ENCODE results near the gene DNHD1.

Gene DNHD1

GRCh38 chr11:6616596-6617250 is 119.6 kb downstream of the DNHD1 start:
- Histone ChIP-seq H3K9ac (ENCODE audit: low read depth, low read length) (no peak overlapping the region), H3K9me3 (ENCODE audit: insufficient read depth, low read depth, low read length) (no peaks in the 10 kb centered on the region), H3K36me3 (ENCODE audit: insufficient read depth, low read length) (peaks cover 18% of the 10 kb centered on the region), H3K4me1 (ENCODE audit: insufficient read depth, low read length) (peaks cover 25% of the 10 kb centered on the region), H3K27ac (ENCODE audit: low read depth, low read length) (no peak overlapping the region), H3K4me3 (ENCODE audit: low read length) (no peak overlapping the region), H3K27me3 (ENCODE audit: insufficient read depth, low read length) (no peaks in the 10 kb centered on the region)
- 93% methylated on average over 14 of the region's 14 CpGs for WGBS

DNA sequence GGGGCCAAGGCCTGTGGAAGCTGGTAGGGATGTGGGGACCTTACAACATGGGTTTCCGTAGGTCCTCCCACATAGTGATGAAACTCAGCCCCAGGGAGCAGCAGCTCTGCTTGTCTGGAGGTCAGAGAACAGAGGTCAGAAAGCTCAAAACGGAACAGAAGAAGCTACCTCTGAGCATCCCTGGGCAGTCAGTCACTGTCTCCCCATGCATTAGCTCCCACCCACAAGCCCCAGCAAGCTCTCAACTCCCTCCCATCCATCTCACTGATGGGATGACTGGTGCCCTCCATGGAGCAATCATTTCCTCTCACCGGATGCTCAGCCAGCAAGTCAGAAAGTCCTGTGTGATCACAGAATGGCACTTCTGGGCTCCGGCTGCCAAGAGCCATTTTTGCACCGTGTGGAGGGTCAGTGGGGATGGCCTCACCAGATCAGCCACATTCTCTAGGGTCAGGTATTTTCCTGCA is 120.3 kb downstream of the DNHD1 start:
- H3K4me3 ChIP-seq (ENCODE audit: low read length) = no peak overlapping the region
- H3K4me1 ChIP-seq (ENCODE audit: insufficient read depth, low read length) = peaks cover 25% of the 10 kb centered on the region
- peaks cover 18% of the 10 kb centered on the region for H3K36me3 ChIP-seq (ENCODE audit: insufficient read depth, low read length)
- no peaks in the 10 kb centered on the region for H3K9me3 ChIP-seq (ENCODE audit: insufficient read depth, low read depth, low read length)
- no peak overlapping the region for H3K9ac ChIP-seq (ENCODE audit: low read depth, low read length)
- no peak overlapping the region for H3K27ac ChIP-seq (ENCODE audit: low read depth, low read length)
- 90% methylated on average over 5 of the region's 5 CpGs for WGBS
- H3K27me3 ChIP-seq (ENCODE audit: insufficient read depth, low read length) = no peaks in the 10 kb centered on the region

- Histone ChIP-seq H3K27me3 (ENCODE audit: insufficient read depth, low read length) (no peaks in the 10 kb centered on the region), H3K4me3 (ENCODE audit: low read length) (peak overlapping the region; percentile 84), H3K36me3 (ENCODE audit: insufficient read depth, low read length) (peaks cover 18% of the 10 kb centered on the region), H3K4me1 (ENCODE audit: insufficient read depth, low read length) (peaks cover 20% of the 10 kb centered on the region), H3K9me3 (ENCODE audit: insufficient read depth, low read depth, low read length) (no peaks in the 10 kb centered on the region), H3K9ac (ENCODE audit: low read depth, low read length) (peak overlapping the region; percentile 78), H3K27ac (ENCODE audit: low read depth, low read length) (no peak overlapping the region)
- WGBS = 51% methylated on average over 15 of the region's 15 CpGs
These were observed 121.3 kb downstream of the DNHD1 start for GRCh38 chr11:6618117-6619003.

DNA sequence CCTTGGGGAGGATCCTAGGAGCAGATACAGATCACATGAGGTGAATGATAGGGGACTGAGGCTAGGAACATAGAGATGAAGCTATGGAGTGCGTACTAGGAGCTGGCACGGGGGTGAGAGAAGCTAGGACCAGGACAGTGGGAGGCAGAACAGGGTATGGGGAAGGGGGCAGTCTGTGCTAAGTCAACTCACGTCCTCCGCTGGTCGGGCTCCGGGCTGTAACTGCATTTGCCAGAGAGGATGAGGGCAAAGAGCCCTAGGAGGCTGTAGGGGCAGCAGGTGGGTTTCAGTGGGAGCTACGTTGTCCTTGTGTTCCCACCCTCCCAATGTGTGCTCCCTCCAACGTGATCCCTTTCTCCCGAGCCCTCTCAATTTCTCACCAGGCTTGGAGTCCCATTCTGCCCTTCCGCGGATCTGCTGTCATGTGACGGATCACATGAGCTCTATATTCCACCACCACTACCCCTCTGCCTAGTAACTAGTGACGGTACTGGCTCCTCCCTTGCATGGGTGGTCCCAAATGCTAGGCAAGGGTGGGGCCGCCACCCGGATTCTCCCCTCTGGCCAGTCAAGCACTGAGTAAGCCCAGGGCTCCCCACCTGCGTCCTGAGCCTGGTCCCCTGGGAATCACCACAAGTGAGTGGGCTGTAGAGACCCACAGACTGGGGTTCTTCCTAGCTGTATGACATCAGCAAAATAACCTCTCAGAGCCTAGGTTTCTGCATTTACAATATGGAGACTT is 122.1 kb downstream of the DNHD1 start, which contains the start of gene TPP1:
TSS of gene TPP1 (minus strand) at position 419 of the 742 bp plus-strand sequence. CDS start at position 397, 22 bp downstream.
- Histone ChIP-seq H3K4me3 (ENCODE audit: low read length) (peak within 1 kb of the TSS; percentile 84), H3K4me1 (ENCODE audit: insufficient read depth, low read length) (peaks cover 20% of the 10 kb centered on the region), H3K27me3 (ENCODE audit: insufficient read depth, low read length) (no peaks in the 10 kb centered on the region), H3K9ac (ENCODE audit: low read depth, low read length) (peak within 1 kb of the TSS; percentile 78), H3K27ac (ENCODE audit: low read depth, low read length) (no peak within 1 kb of the TSS), H3K36me3 (ENCODE audit: insufficient read depth, low read length) (peaks cover 14% of the 10 kb centered on the region), H3K9me3 (ENCODE audit: insufficient read depth, low read depth, low read length) (no peaks in the 10 kb centered on the region)
- WGBS = under 1% methylated on average over 16 of the region's 16 CpGs

DNA sequence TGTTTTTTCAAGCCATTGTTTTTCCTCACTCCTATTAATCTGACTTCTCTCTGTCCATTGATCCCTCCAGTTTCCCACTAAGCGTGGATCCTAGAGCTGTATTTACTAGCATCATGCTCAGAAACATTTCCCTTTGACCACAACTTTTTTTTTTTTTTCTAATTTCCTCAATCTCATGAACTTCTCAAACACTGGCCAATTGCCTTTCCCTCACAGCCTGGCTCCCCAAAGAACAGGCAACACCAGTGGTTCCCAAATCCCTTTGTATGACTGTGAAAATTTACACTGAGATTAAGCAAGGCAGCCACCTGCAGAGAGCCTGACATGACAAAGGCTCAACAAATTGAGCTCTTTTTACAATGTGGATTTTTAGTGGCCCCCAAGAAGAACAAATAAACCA is 123.6 kb downstream of the DNHD1 start:
- peaks cover 18% of the 10 kb centered on the region for H3K36me3 ChIP-seq (ENCODE audit: insufficient read depth, low read length)
- no peak overlapping the region for H3K27ac ChIP-seq (ENCODE audit: low read depth, low read length)
- peaks cover 20% of the 10 kb centered on the region for H3K4me1 ChIP-seq (ENCODE audit: insufficient read depth, low read length)
- H3K9ac ChIP-seq (ENCODE audit: low read depth, low read length) = no peak overlapping the region
- no peaks in the 10 kb centered on the region for H3K9me3 ChIP-seq (ENCODE audit: insufficient read depth, low read depth, low read length)
- 84% methylated on average over 1 of the region's 1 CpG for WGBS
- H3K27me3 ChIP-seq (ENCODE audit: insufficient read depth, low read length) = no peaks in the 10 kb centered on the region
- H3K4me3 ChIP-seq (ENCODE audit: low read length) = no peak overlapping the region

Data from HUES64 (cell line).